Stimulated activated CD4-positive, alpha-beta T cell treated with anti-CD3 and anti-CD28 coated beads, Interleukin-15, amount 100 ng/mL, for 48 hours (primary cell): ENCODE measurements around the gene THOC2.
"Not testable (repeated sequence)": the region's sequence is repeated elsewhere in the genome, so short reads cannot be mapped to it uniquely, and the experiment has no call there.

Experiments
- DNase-seq, 2 donors: peaks; one replicate each; pipeline ENCODE4 v3.0.0-alpha.2; 2020; ENCODE audit warnings: low read depth in 2 of 2

Gene THOC2

DNA sequence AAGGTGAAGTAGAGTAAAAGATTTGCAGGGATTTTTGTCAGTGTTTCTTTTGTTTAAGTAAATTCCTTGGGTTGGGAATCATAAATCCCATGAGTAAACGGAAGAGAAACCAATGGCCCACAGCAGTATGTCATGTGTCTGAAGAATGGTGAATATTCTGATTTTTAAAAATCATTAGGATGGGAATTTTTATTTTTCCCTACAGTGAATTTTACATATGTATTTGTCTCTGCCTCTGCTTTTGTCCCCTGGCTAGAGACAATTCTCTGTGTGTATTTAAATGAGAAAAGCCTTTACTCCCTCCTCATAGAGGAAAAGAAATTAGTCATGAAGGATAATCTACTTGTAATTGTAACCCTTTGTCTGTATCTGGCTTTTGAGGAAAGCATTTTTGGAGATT, 152.1 kb downstream of the THOC2 start:
- DNase-seq = no peak

DNA sequence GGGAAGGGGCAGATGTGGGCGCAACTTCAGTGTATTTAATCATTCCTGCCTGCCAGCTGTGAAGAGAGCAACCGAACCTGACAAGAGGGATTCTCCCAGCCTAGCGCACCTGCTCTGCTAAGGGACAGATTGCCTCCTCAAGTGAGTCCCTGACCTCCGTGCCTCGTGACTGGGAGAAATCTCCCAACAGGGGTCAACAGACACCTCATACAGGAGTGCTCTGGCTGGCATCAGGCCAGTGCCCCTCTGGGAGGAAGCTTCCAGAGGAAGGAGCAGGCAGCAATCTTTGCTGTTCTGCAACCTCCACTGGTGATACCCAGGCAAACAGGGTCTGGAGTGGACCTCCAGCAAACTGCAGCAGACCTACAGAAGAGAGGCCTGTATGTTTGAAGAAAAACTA, 158.8 kb downstream of the THOC2 start:
- DNase-seq = not testable (repeated sequence)

- DNase-seq = no peak
These were observed 162.8 kb downstream of the THOC2 start for GRCh38 chrX:123570011-123570590.

GRCh38 chrX:123563167-123563566, 169.7 kb downstream of the THOC2 start:
- no peak for DNase-seq

DNA sequence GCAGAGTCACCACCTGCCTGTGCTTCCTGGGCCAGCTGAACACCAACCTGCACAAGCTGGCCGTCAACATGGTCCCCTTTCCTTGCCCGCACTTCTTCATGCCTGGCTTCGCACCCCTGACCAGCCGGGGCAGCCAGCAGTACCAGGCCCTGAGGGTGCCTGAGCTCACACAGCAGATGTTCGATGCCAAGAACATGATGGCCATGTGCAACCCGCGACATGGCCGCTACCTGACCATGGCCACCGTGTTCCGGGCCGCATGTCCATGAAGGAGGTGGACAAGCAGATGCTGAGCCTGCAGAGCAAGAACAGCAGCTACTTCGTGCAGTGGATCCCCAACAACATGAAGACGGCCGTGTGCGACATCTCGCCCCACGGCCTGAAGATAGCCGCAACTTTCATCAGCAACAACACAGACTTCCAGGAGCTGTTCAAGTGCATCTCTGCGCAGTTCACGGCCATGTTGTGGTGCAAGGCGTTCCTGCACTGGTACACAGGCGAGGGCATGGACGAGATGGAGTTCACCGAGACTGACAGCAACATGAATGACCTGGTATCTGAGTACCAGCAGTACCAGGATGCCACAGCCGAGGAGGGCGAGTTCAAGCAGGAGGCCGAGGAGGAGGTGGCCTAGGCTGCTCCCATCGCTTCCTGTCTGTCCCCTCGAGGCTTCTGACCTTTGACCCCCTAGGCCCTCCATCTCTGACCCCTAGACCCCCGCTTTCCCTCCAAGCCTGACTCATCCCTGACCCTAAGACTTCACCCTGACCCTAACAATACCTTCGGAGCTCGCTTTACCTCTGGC, 170.3 kb downstream of the THOC2 start:
- no peak for DNase-seq

GRCh38 chrX:123561439-123562215, 171.2 kb downstream of the THOC2 start:
- no peak for DNase-seq

DNA sequence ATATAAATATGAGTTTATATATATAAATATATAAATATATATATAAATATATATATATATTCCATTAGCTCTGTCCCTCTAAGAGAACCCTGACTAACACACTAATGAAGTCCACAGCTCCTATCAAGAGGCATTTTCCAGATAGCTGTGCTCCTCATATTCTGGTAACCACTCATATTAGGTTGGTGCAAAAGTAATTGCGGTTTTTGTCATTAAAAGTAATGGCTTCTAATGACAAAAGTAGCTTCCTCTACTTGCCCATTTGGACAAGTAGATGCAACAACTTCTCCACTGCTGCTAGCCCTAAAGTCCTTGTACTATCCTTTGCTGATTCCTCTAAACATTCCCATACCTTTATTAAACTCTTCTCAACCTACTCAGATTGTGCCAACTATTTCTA, 182.0 kb downstream of the THOC2 start:
- DNase-seq = no peak
